Mesangial cell (primary cell): ENCODE results near the gene ACSM6. TPM values are rescaled to one million over a fixed set of nuclear protein-coding genes. Genes with fewer than 3 reads are reported as not detected.

Source experiments
- total RNA-seq: library from RNA; depleted of rRNA; stranded (reverse); fragments of >200 nt; gene quantifications from 2 replicates; pipeline ENCODE4 v1.2.3, GENCODE V29; 2015

The ACSM6 gene
- not detected in 2 replicates for total RNA-seq

GRCh38 chr10:95193944-95194343 is at the start of gene ACSM6:
ACSM6 (plus strand) TSS chr10:95194238; CDS start chr10:95194486, 248 bp downstream.

Other genes with a start within 250 kb of the ACSM6 start
- gene CYP2C8, start 124.7 kb upstream of the ACSM6 start, total RNA-seq = not detected in 2 replicates
- gene PDLIM1, start 96.8 kb downstream of the ACSM6 start, total RNA-seq = 46.4 and 69.5 TPM in 2 replicates